ENCODE data around the gene RAD9A. TPM values are rescaled to one million over a fixed set of nuclear protein-coding genes. Genes with fewer than 3 reads are reported as not detected.

Gene RAD9A
- total and polyA plus RNA-seq, 5 donors from 2014 or later: 3.5 to 27.5 (median 6.7) TPM

- Mint-ChIP-seq H3K4me1 (peaks cover 5 to 64% (median 37%) of the 10 kb centered on the region in 4 donors), H3K36me3 (peaks cover 1% of the 10 kb centered on the region), H3K27ac (peak overlapping the region; percentile 2 to 87 (median 83)), H3K9me3 (peaks cover 0 to 1% (median 0%) of the 10 kb centered on the region in 7 donors), H3K27me3 (peaks cover 45% of the 10 kb centered on the region), H3K4me3 (peak overlapping the region in 1 of 4 donors; percentile 29)
- no peak for ATAC-seq (ENCODE audit: low read depth in 2 of 2)
- peaks cover 33% of the 10 kb centered on the region for H3K4me1 ChIP-seq (ENCODE audit: control insufficient read depth, insufficient read depth, low read length, poor library complexity, severe bottlenecking)
- no peak overlapping the region for H3K4me3 ChIP-seq (ENCODE audit: low read depth, low read length)
- no peaks in the 10 kb centered on the region for H3K36me3 ChIP-seq (ENCODE audit: control insufficient read depth, insufficient read depth, low read length)
- H3K27me3 ChIP-seq (ENCODE audit: control insufficient read depth, insufficient read depth, low read length): no peaks in the 10 kb centered on the region
- H3K27ac ChIP-seq (ENCODE audit: insufficient read depth, low read length, poor library complexity, severe bottlenecking): no peak overlapping the region
- DNase-seq: no peak
- no peaks in the 10 kb centered on the region for H3K9me3 ChIP-seq (ENCODE audit: control insufficient read depth in 2 of 2, low read length in 2 of 2)
Observed at GRCh38 chr11:67369801-67370284, 21.9 kb upstream of the RAD9A start.

GRCh38 chr11:67370351-67371076 is 21.3 kb upstream of the RAD9A start:
- peaks cover 0 to 1% (median 0%) of the 10 kb centered on the region in 7 donors for H3K9me3 Mint-ChIP-seq
- peak overlapping the region; percentile 1 to 90 (median 62) for H3K4me3 Mint-ChIP-seq
- ATAC-seq (ENCODE audit: low read depth in 2 of 2): no peak
- no peak overlapping the region for H3K27ac ChIP-seq (ENCODE audit: insufficient read depth, low read length, poor library complexity, severe bottlenecking)
- no peaks in the 10 kb centered on the region for H3K27me3 ChIP-seq (ENCODE audit: control insufficient read depth, insufficient read depth, low read length)
- no peaks in the 10 kb centered on the region for H3K36me3 ChIP-seq (ENCODE audit: control insufficient read depth, insufficient read depth, low read length)
- peaks cover 5 to 59% (median 33%) of the 10 kb centered on the region in 4 donors for H3K4me1 Mint-ChIP-seq
- H3K27me3 Mint-ChIP-seq: peaks cover 44% of the 10 kb centered on the region
- H3K9me3 ChIP-seq (ENCODE audit: control insufficient read depth in 2 of 2, low read length in 2 of 2): no peaks in the 10 kb centered on the region
- peak overlapping the region in 2 of 3 donors; percentile 87 to 90 for H3K27ac Mint-ChIP-seq
- no peaks in the 10 kb centered on the region for H3K36me3 Mint-ChIP-seq
- peaks cover 35% of the 10 kb centered on the region for H3K4me1 ChIP-seq (ENCODE audit: control insufficient read depth, insufficient read depth, low read length, poor library complexity, severe bottlenecking)
- no peak overlapping the region for H3K4me3 ChIP-seq (ENCODE audit: low read depth, low read length)
- no peak for DNase-seq

DNA sequence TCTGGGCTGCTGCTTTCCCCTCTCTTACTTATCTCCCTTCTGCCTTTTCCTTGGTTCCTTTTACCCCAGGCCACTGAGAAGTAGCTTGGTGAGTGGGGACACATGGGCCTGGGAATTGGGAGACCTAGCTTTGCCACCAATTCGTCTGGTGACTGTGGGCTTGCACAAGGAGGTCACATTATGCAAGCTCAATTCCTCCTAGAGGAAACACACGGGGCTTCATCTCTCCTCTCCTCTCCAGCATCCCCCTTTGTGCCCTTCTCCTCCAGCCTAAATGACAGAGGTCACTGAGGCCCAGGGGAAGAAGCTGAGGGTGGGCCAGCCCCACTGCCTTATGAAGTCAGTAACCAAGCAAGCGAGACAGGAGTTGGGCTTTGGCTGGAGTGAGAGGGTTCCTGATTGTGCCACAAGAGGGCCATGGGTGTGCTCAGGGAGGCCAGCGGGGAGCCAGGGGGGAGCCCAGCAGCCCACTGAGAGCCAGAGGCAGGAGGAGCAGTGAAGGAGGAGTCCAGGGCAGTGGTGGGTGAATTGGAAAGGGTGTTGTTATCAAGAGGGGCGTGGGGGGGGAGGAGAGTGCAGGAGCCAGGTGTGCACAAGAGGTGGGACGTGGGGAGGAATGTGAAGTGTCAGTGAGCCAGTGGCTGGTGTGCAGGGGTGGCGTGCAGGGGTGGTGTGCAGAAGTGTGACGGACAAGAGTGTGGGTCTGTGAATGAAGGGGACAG is 20.4 kb upstream of the RAD9A start:
- peaks cover 42% of the 10 kb centered on the region for H3K27me3 Mint-ChIP-seq
- ATAC-seq (ENCODE audit: low read depth in 2 of 2) (peak in 1 of 2 donors; percentile 8), DNase-seq (peak in 2 of 3 donors; percentile 29 to 42)
- H3K27ac Mint-ChIP-seq: peak overlapping the region; percentile 87 to 93 (median 90)
- H3K4me3 ChIP-seq (ENCODE audit: low read depth, low read length): no peak overlapping the region
- H3K9me3 Mint-ChIP-seq: peaks cover 0 to 3% (median 0%) of the 10 kb centered on the region in 7 donors
- no peaks in the 10 kb centered on the region for H3K9me3 ChIP-seq (ENCODE audit: control insufficient read depth in 2 of 2, low read length in 2 of 2)
- no peaks in the 10 kb centered on the region for H3K27me3 ChIP-seq (ENCODE audit: control insufficient read depth, insufficient read depth, low read length)
- peaks cover 38% of the 10 kb centered on the region for H3K4me1 ChIP-seq (ENCODE audit: control insufficient read depth, insufficient read depth, low read length, poor library complexity, severe bottlenecking)
- no peak overlapping the region for H3K27ac ChIP-seq (ENCODE audit: insufficient read depth, low read length, poor library complexity, severe bottlenecking)
- peak overlapping the region; percentile 87 to 93 (median 90) for H3K4me3 Mint-ChIP-seq
- no peaks in the 10 kb centered on the region for H3K36me3 ChIP-seq (ENCODE audit: control insufficient read depth, insufficient read depth, low read length)
- H3K4me1 Mint-ChIP-seq: peaks cover 5 to 54% (median 26%) of the 10 kb centered on the region in 4 donors
- H3K36me3 Mint-ChIP-seq: no peaks in the 10 kb centered on the region

DNA sequence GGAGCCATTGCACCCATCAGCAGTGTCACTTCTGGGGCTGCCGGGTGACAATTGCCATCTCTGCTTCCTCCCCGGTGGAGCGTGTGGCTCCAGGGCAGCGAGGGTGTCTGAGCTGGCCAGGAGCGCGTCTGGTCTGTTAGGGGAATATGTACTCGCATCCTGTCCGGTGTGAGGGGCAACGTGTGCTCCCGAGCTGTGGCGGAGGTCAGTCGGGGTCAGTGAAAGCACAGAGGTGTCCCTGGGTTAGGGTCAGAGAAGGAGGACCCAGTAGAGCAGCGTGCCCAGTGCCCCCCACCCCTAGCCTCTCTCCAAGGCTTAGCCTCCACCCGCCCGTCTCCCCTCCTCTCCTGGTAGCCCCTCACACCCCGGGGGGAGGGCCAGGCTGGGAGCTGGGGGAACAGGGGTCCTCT is 19.9 kb upstream of the RAD9A start:
- Histone ChIP-seq H3K27me3 (ENCODE audit: control insufficient read depth, insufficient read depth, low read length) (no peaks in the 10 kb centered on the region), H3K4me3 (ENCODE audit: low read depth, low read length) (no peak overlapping the region), H3K36me3 (ENCODE audit: control insufficient read depth, insufficient read depth, low read length) (no peaks in the 10 kb centered on the region), H3K9me3 (ENCODE audit: control insufficient read depth in 2 of 2, low read length in 2 of 2) (no peaks in the 10 kb centered on the region), H3K4me1 (ENCODE audit: control insufficient read depth, insufficient read depth, low read length, poor library complexity, severe bottlenecking) (peaks cover 38% of the 10 kb centered on the region), H3K27ac (ENCODE audit: insufficient read depth, low read length, poor library complexity, severe bottlenecking) (no peak overlapping the region)
- H3K36me3 Mint-ChIP-seq: no peaks in the 10 kb centered on the region
- peaks cover 47% of the 10 kb centered on the region for H3K27me3 Mint-ChIP-seq
- H3K27ac Mint-ChIP-seq: peak overlapping the region; percentile 60 to 90 (median 87)
- H3K9me3 Mint-ChIP-seq: peaks cover 0 to 3% (median 0%) of the 10 kb centered on the region in 7 donors
- H3K4me3 Mint-ChIP-seq: peak overlapping the region; percentile 87 to 93 (median 90)
- DNase-seq (no peak), ATAC-seq (ENCODE audit: low read depth in 2 of 2) (no peak)
- peaks cover 5 to 53% (median 26%) of the 10 kb centered on the region in 4 donors for H3K4me1 Mint-ChIP-seq

GRCh38 chr11:67372321-67372992 is 19.3 kb upstream of the RAD9A start:
- peaks cover 47% of the 10 kb centered on the region for H3K27me3 Mint-ChIP-seq
- H3K36me3 ChIP-seq (ENCODE audit: control insufficient read depth, insufficient read depth, low read length): no peaks in the 10 kb centered on the region
- peak overlapping the region in 2 of 4 donors; percentile 87 to 89 for H3K4me3 Mint-ChIP-seq
- H3K27me3 ChIP-seq (ENCODE audit: control insufficient read depth, insufficient read depth, low read length): no peaks in the 10 kb centered on the region
- ATAC-seq (ENCODE audit: low read depth in 2 of 2) (no peak), DNase-seq (peak in 1 of 3 donors; percentile 19)
- peak overlapping the region; percentile 73 for H3K27ac ChIP-seq (ENCODE audit: insufficient read depth, low read length, poor library complexity, severe bottlenecking)
- H3K4me1 Mint-ChIP-seq: peaks cover 5 to 53% (median 26%) of the 10 kb centered on the region in 4 donors
- H3K27ac Mint-ChIP-seq: no peak overlapping the region
- H3K36me3 Mint-ChIP-seq: no peaks in the 10 kb centered on the region
- peaks cover 0 to 3% (median 0%) of the 10 kb centered on the region in 7 donors for H3K9me3 Mint-ChIP-seq
- no peaks in the 10 kb centered on the region for H3K9me3 ChIP-seq (ENCODE audit: control insufficient read depth in 2 of 2, low read length in 2 of 2)
- H3K4me3 ChIP-seq (ENCODE audit: low read depth, low read length): no peak overlapping the region
- peaks cover 38% of the 10 kb centered on the region for H3K4me1 ChIP-seq (ENCODE audit: control insufficient read depth, insufficient read depth, low read length, poor library complexity, severe bottlenecking)

GRCh38 chr11:67372993-67373647 is 18.7 kb upstream of the RAD9A start, which contains the start of gene CLCF1:
TSS of gene CLCF1 (minus strand) at chr11:67373598. CDS start at chr11:67373539, 59 bp downstream.
- peaks cover 38% of the 10 kb centered on the region for H3K4me1 ChIP-seq (ENCODE audit: control insufficient read depth, insufficient read depth, low read length, poor library complexity, severe bottlenecking)
- H3K27ac ChIP-seq (ENCODE audit: insufficient read depth, low read length, poor library complexity, severe bottlenecking): peak within 1 kb of the TSS; percentile 73
- peak within 1 kb of the TSS; percentile 13 for H3K4me3 ChIP-seq (ENCODE audit: low read depth, low read length)
- peak within 1 kb of the TSS; percentile 95 to 97 (median 96) for H3K4me3 Mint-ChIP-seq
- peaks cover 5 to 48% (median 25%) of the 10 kb centered on the region in 4 donors for H3K4me1 Mint-ChIP-seq
- H3K36me3 Mint-ChIP-seq: no peaks in the 10 kb centered on the region
- ATAC-seq (ENCODE audit: low read depth in 2 of 2) (peak; percentile 5 to 7), DNase-seq (peak in 1 of 3 donors; percentile 14)
- H3K27ac Mint-ChIP-seq: peak within 1 kb of the TSS; percentile 84 to 97 (median 88)
- H3K9me3 ChIP-seq (ENCODE audit: control insufficient read depth in 2 of 2, low read length in 2 of 2): no peaks in the 10 kb centered on the region
- peaks cover 47% of the 10 kb centered on the region for H3K27me3 Mint-ChIP-seq
- H3K36me3 ChIP-seq (ENCODE audit: control insufficient read depth, insufficient read depth, low read length): no peaks in the 10 kb centered on the region
- H3K9me3 Mint-ChIP-seq: peaks cover 0 to 3% (median 0%) of the 10 kb centered on the region in 7 donors
- H3K27me3 ChIP-seq (ENCODE audit: control insufficient read depth, insufficient read depth, low read length): no peaks in the 10 kb centered on the region

All from CD4-positive, CD25-positive, alpha-beta regulatory T cell (primary cell).